ENCODE data around the gene CAMTA1. TPM values are rescaled to one million over a fixed set of nuclear protein-coding genes. Genes with fewer than 3 reads are reported as not detected.

Gene CAMTA1
- total and polyA plus RNA-seq, 9 of the 15 experiments (the other 6 are each of a cell fraction or from before 2014, with no cell fraction given), result 43.9 to 161 (median 65.9) TPM

DNA sequence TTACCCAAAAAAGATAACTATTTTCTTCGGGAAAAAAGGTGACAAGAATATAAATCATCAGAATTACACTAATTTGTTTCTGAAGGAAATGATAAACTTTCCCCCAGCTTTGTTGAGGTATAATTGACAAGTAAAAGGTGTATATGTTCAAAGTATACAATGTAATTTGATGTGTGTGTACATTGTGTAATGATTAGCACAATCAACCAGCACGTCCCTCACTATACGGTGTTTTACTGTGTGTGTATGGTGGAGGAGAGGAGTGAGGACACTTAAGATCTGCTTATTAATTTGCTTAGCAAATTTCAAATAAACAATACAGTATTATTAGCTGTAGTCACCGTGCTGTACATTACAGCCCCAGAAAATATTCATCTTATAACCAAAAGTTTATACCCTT is 77.7 kb downstream of the CAMTA1 start:
- H3K9me1 ChIP-seq (ENCODE audit: control insufficient read depth, insufficient read depth, low read length), result no peaks in the 10 kb centered on the region
- no peaks in the 10 kb centered on the region for H3K27me3 ChIP-seq (ENCODE audit: control insufficient read depth in 2 of 2, insufficient read depth in 2 of 2, low read length in 2 of 2)
- FAIRE-seq (no peak), DNase-seq (ENCODE audit: extremely low read depth in 1 of 4, low spot score in 3 of 4) (no peak), ATAC-seq (no peak)
- in situ Hi-C loops (cut with MboI), result no loop called here
- H3K4me1 ChIP-seq (replicated peaks in 1 of 2; ENCODE audit: control insufficient read depth in 2 of 2, insufficient read depth in 2 of 2, low read length in 2 of 2), result peaks cover 0 to 2% of the 10 kb centered on the region in 2 experiments; a peak in 1 of 5 replicates
- intact Hi-C loops (cut with micrococcal nuclease), result no loop called here
- H3K36me3 ChIP-seq (ENCODE audit: control insufficient read depth, insufficient read depth, low read length), result no peaks in the 10 kb centered on the region
- no peak overlapping the region for H3K27ac ChIP-seq (ENCODE audit: extremely low read depth, low read depth, low read length)
- H3K4me3 ChIP-seq, result no peak overlapping the region
- WGBS (ENCODE audit: insufficient coverage, low coverage, missing lambda C conversion rate), result 57% methylated on average over 4 of the region's 4 CpGs
- H3K9me3 ChIP-seq (replicated peaks; ENCODE audit: control insufficient read depth, insufficient read depth, low read depth, low read length), result no peaks in the 10 kb centered on the region
- no peaks in the 10 kb centered on the region for H3K79me2 ChIP-seq (ENCODE audit: control insufficient read depth, insufficient read depth, low read length)
- ChIA-PET CTCF (ENCODE audit: low intra/inter-chr PET ratio) (interaction anchor here (0.5 kb wide), 1 partner anchor 118 kb away, joined by 4 read pairs; no protein-coding TSS in a partner anchor), POLR2A (interaction anchor here (0.7 to 1.5 kb wide), 3 partner anchors 10 to 17 kb away, joined by 3 to 4 read pairs (median 3); no protein-coding TSS in a partner anchor)
- no TSS peak for BruUV-seq (replicated peaks)
- no peak overlapping the region for H3K4me2 ChIP-seq (ENCODE audit: insufficient read depth, low read length)
- H2AFZ ChIP-seq (ENCODE audit: low read depth, low read length), result no peak overlapping the region
- no peak overlapping the region for H3K9ac ChIP-seq (ENCODE audit: insufficient read depth in 1 of 2, low read depth in 2 of 2, low read length in 2 of 2)
- H4K20me1 ChIP-seq (replicated peaks; ENCODE audit: control insufficient read depth, insufficient read depth, low read length), result no peaks in the 10 kb centered on the region
- TF ChIP-seq, protein P1, sequence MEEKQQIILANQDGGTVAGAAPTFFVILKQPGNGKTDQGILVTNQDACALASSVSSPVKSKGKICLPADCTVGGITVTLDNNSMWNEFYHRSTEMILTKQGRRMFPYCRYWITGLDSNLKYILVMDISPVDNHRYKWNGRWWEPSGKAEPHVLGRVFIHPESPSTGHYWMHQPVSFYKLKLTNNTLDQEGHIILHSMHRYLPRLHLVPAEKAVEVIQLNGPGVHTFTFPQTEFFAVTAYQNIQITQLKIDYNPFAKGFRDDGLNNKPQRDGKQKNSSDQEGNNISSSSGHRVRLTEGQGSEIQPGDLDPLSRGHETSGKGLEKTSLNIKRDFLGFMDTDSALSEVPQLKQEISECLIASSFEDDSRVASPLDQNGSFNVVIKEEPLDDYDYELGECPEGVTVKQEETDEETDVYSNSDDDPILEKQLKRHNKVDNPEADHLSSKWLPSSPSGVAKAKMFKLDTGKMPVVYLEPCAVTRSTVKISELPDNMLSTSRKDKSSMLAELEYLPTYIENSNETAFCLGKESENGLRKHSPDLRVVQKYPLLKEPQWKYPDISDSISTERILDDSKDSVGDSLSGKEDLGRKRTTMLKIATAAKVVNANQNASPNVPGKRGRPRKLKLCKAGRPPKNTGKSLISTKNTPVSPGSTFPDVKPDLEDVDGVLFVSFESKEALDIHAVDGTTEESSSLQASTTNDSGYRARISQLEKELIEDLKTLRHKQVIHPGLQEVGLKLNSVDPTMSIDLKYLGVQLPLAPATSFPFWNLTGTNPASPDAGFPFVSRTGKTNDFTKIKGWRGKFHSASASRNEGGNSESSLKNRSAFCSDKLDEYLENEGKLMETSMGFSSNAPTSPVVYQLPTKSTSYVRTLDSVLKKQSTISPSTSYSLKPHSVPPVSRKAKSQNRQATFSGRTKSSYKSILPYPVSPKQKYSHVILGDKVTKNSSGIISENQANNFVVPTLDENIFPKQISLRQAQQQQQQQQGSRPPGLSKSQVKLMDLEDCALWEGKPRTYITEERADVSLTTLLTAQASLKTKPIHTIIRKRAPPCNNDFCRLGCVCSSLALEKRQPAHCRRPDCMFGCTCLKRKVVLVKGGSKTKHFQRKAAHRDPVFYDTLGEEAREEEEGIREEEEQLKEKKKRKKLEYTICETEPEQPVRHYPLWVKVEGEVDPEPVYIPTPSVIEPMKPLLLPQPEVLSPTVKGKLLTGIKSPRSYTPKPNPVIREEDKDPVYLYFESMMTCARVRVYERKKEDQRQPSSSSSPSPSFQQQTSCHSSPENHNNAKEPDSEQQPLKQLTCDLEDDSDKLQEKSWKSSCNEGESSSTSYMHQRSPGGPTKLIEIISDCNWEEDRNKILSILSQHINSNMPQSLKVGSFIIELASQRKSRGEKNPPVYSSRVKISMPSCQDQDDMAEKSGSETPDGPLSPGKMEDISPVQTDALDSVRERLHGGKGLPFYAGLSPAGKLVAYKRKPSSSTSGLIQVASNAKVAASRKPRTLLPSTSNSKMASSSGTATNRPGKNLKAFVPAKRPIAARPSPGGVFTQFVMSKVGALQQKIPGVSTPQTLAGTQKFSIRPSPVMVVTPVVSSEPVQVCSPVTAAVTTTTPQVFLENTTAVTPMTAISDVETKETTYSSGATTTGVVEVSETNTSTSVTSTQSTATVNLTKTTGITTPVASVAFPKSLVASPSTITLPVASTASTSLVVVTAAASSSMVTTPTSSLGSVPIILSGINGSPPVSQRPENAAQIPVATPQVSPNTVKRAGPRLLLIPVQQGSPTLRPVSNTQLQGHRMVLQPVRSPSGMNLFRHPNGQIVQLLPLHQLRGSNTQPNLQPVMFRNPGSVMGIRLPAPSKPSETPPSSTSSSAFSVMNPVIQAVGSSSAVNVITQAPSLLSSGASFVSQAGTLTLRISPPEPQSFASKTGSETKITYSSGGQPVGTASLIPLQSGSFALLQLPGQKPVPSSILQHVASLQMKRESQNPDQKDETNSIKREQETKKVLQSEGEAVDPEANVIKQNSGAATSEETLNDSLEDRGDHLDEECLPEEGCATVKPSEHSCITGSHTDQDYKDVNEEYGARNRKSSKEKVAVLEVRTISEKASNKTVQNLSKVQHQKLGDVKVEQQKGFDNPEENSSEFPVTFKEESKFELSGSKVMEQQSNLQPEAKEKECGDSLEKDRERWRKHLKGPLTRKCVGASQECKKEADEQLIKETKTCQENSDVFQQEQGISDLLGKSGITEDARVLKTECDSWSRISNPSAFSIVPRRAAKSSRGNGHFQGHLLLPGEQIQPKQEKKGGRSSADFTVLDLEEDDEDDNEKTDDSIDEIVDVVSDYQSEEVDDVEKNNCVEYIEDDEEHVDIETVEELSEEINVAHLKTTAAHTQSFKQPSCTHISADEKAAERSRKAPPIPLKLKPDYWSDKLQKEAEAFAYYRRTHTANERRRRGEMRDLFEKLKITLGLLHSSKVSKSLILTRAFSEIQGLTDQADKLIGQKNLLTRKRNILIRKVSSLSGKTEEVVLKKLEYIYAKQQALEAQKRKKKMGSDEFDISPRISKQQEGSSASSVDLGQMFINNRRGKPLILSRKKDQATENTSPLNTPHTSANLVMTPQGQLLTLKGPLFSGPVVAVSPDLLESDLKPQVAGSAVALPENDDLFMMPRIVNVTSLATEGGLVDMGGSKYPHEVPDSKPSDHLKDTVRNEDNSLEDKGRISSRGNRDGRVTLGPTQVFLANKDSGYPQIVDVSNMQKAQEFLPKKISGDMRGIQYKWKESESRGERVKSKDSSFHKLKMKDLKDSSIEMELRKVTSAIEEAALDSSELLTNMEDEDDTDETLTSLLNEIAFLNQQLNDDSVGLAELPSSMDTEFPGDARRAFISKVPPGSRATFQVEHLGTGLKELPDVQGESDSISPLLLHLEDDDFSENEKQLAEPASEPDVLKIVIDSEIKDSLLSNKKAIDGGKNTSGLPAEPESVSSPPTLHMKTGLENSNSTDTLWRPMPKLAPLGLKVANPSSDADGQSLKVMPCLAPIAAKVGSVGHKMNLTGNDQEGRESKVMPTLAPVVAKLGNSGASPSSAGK (IDR thresholded peaks at IDR 0.05), result no peak
- no peak for TF ChIP-seq MEF2A (IDR thresholded peaks at IDR 0.05; ENCODE audit: control insufficient read depth, low read depth, low read length)
- no peak for TF ChIP-seq PTTG1 (tag; IDR thresholded peaks at IDR 0.05; ENCODE audit: low read depth)
- no peak for TF ChIP-seq BCL6 (CRISPR knock-in tag; IDR thresholded peaks at IDR 0.05)
- no peak for TF ChIP-seq ZNF384 (IDR thresholded peaks at IDR 0.05; ENCODE audit: low read depth, low read length)
- no peak for TF ChIP-seq HMGN3 (IDR thresholded peaks at IDR 0.05; ENCODE audit: borderline replicate concordance, extremely low read depth, insufficient read length, low read depth, low read length)
- no peak for TF ChIP-seq NCOA4 (IDR thresholded peaks at IDR 0.05; ENCODE audit: partially characterized antibody)
- TF ChIP-seq ETV6 (IDR thresholded peaks at IDR 0.05; ENCODE audit: borderline replicate concordance in 1 of 2, low read depth in 2 of 2, low read length in 1 of 2), result no peak
- TF ChIP-seq ETV6 (CRISPR knock-in tag; IDR thresholded peaks at IDR 0.05; ENCODE audit: borderline replicate concordance), result no peak
- TF ChIP-seq DIDO1 (tag; IDR thresholded peaks at IDR 0.05; ENCODE audit: low read depth), result no peak
- no peak for TF ChIP-seq KAT2B (IDR thresholded peaks at IDR 0.05; ENCODE audit: low read depth, low read length)
